HEK293 (cell line): ENCODE results near the gene ZSWIM6.

Experiments
- CTCF ChIA-PET: fragments of 350-600 bp; formaldehyde crosslinking; extraction: SDS; loops from one replicate; lab custom pipeline; 2021; ENCODE audit warnings: antibody characterized with exemption; lab: Yijun Ruan, JAX
- POLR2A ChIA-PET: fragments of 300-600 bp; formaldehyde crosslinking; extraction: SDS; loops from one replicate; lab custom pipeline; 2020; ENCODE audit warnings: antibody characterized with exemption, inconsistent platforms; lab: Yijun Ruan, JAX
- H3K27ac ChIP-seq: fragments of 200-500 bp; sonication (Bioruptor generic); 2 replicates; pipeline ENCODE4 v1.5.1; 2014; ENCODE audit warnings: low read depth, low read length, control low read depth, inconsistent platforms; ENCODE audit errors: extremely low read depth
- H3K36me3 ChIP-seq, 2 experiments: fragments of 200-500 bp in 1 of 2; sonication (Bioruptor generic) in 1 of 2; 1 replicate in 1 of 2; 2 replicates in 1 of 2; pipeline ENCODE4 v1.5.1; 2014 to 2017; ENCODE audit warnings: inconsistent platforms in 2 of 2, low read length in 2 of 2; ENCODE audit not compliant: control insufficient read depth in 2 of 2, insufficient read depth in 1 of 2
- H3K4me1 ChIP-seq: fragments of 200-500 bp; sonication (Bioruptor generic); 2 replicates; pipeline ENCODE4 v1.5.1; 2014; ENCODE audit warnings: mild to moderate bottlenecking, low read length, inconsistent platforms; ENCODE audit not compliant: control insufficient read depth, insufficient read depth
- H3K4me3 ChIP-seq: 2 replicates; pipeline ENCODE4 v1.5.1; 2011; ENCODE audit warnings: low read depth, mild to moderate bottlenecking, control low read depth, low read length, moderate library complexity
- H3K9me3 ChIP-seq: fragments of 200-500 bp; sonication (Bioruptor generic); 2 replicates; pipeline ENCODE4 v1.5.1; 2014; ENCODE audit warnings: low read depth, low read length, inconsistent platforms; ENCODE audit not compliant: control insufficient read depth, insufficient read depth
- KLF9 ChIP-seq: fragments of 450-650 bp; formaldehyde crosslinking; IDR thresholded peaks from 2 replicates; pipeline ENCODE4 v1.5.1; 2016; ENCODE audit warnings: missing biosample characterization, missing genetic modification characterization, low read depth
- SP2 ChIP-seq: fragments of 450-650 bp; formaldehyde crosslinking; IDR thresholded peaks from 2 replicates; pipeline ENCODE4 v1.5.1; 2016; ENCODE audit warnings: missing biosample characterization, missing genetic modification characterization
- ZBTB17 ChIP-seq: fragments of 450-650 bp; formaldehyde crosslinking; IDR thresholded peaks from 2 replicates; pipeline ENCODE4 v1.5.1; 2016; ENCODE audit warnings: missing biosample characterization, missing genetic modification characterization
- ZNF10 ChIP-seq: fragments of 450-650 bp; formaldehyde crosslinking; IDR thresholded peaks from 2 replicates; pipeline ENCODE4 v1.5.1; 2017; ENCODE audit warnings: missing biosample characterization, missing genetic modification characterization
- ZNF23 ChIP-seq: fragments of 450-650 bp; formaldehyde crosslinking; IDR thresholded peaks from 2 replicates; pipeline ENCODE4 v1.5.1; 2016; ENCODE audit warnings: missing biosample characterization, missing genetic modification characterization, borderline replicate concordance
- ZNF302 ChIP-seq: fragments of 450-650 bp; formaldehyde crosslinking; IDR thresholded peaks from 2 replicates; pipeline ENCODE4 v1.5.1; 2016; ENCODE audit warnings: missing biosample characterization, missing genetic modification characterization, low read depth
- ZNF311 ChIP-seq: fragments of 450-650 bp; formaldehyde crosslinking; IDR thresholded peaks from 2 replicates; pipeline ENCODE4 v1.5.1; 2017; ENCODE audit warnings: missing biosample characterization, missing genetic modification characterization, borderline replicate concordance
- ZNF433 ChIP-seq: fragments of 450-650 bp; formaldehyde crosslinking; IDR thresholded peaks from 2 replicates; pipeline ENCODE4 v1.5.1; 2016; ENCODE audit warnings: missing biosample characterization, missing genetic modification characterization, low read depth
- ZNF501 ChIP-seq: fragments of 450-650 bp; formaldehyde crosslinking; IDR thresholded peaks from 2 replicates; pipeline ENCODE4 v1.5.1; 2016; ENCODE audit warnings: missing biosample characterization, missing genetic modification characterization
- ZNF692 ChIP-seq: fragments of 450-650 bp; formaldehyde crosslinking; IDR thresholded peaks from 2 replicates; pipeline ENCODE4 v1.5.1; 2016; ENCODE audit warnings: missing biosample characterization, missing genetic modification characterization
- ZNF777 ChIP-seq: fragments of 450-650 bp; formaldehyde crosslinking; IDR thresholded peaks from 2 replicates; pipeline ENCODE4 v1.5.1; 2017; ENCODE audit warnings: missing biosample characterization, missing genetic modification characterization, borderline replicate concordance
- ZNF837 ChIP-seq: fragments of 450-650 bp; formaldehyde crosslinking; IDR thresholded peaks from 2 replicates; pipeline ENCODE4 v1.5.1; 2016; ENCODE audit warnings: missing biosample characterization, missing genetic modification characterization
- ZSCAN4 ChIP-seq: fragments of 450-650 bp; formaldehyde crosslinking; IDR thresholded peaks from 2 replicates; pipeline ENCODE4 v1.5.1; 2017; ENCODE audit warnings: missing biosample characterization, missing genetic modification characterization
- ZXDB ChIP-seq: fragments of 450-650 bp; formaldehyde crosslinking; IDR thresholded peaks from 2 replicates; pipeline ENCODE4 v1.5.1; 2016; ENCODE audit warnings: missing biosample characterization, missing genetic modification characterization
- TF ChIP-seq, protein P1 (sequence below): fragments of 450-650 bp; formaldehyde crosslinking; IDR thresholded peaks from 2 replicates; pipeline ENCODE4 v1.5.0; 2017; ENCODE audit warnings: missing biosample characterization, missing genetic modification characterization, borderline replicate concordance
- TF ChIP-seq, protein P2 (sequence below): fragments of 450-650 bp; formaldehyde crosslinking; IDR thresholded peaks from 2 replicates; pipeline ENCODE4 v1.5.1; 2016; ENCODE audit warnings: missing biosample characterization, missing genetic modification characterization
- TF ChIP-seq, protein P3 (sequence below): fragments of 450-650 bp; formaldehyde crosslinking; IDR thresholded peaks from 2 replicates; pipeline ENCODE4 v1.5.1; 2017; ENCODE audit warnings: missing biosample characterization, missing genetic modification characterization
- TF ChIP-seq, protein P4 (sequence below): fragments of 450-650 bp; formaldehyde crosslinking; IDR thresholded peaks from 2 replicates; pipeline ENCODE4 v1.5.1; 2016; ENCODE audit warnings: missing biosample characterization, missing genetic modification characterization

The ZSWIM6 gene

DNA sequence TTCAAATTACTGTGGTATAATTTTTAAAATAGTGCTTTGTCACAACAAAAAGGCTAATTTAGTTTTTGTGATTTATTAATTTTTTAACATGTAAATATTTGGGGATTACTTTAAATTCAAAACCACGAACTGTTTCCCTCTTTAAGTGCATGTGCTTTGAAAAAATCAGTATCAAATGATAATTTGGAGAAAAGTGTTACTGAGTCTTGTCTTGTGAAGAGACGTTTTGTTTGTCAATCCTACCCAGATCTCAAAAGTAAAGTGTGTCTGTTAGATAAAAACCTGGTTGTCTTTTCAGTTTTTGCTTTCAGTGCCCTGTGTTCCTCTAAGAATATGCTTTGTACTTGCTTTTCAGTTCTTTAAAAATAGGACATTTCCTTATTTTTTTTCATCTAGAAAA is 7.7 kb downstream of the ZSWIM6 start:
- CTCF ChIA-PET, result interaction anchor here (0.6 kb wide), 1 partner anchor 378 kb away, joined by 5 read pairs; no protein-coding TSS in a partner anchor

More for the DNA sequence above, 7.7 kb downstream of the ZSWIM6 start:
- no peak overlapping the region for H3K4me3 ChIP-seq
- no peak overlapping the region for H3K27ac ChIP-seq
- POLR2A ChIA-PET, result interaction anchor here (1.3 kb wide), 1 partner anchor 8 kb away, joined by 7 read pairs; no protein-coding TSS in a partner anchor
- no peak for TF ChIP-seq ZNF302 (tag by site-specific recombination)
- no peak for TF ChIP-seq KLF9 (tag by site-specific recombination)
- no peak for TF ChIP-seq ZSCAN4
- TF ChIP-seq ZNF311, result no peak
- no peak for TF ChIP-seq SP2 (tag by site-specific recombination)
- no peak for TF ChIP-seq ZNF10 (tag by site-specific recombination)
- no peak for TF ChIP-seq ZNF777 (tag by site-specific recombination)
- TF ChIP-seq, protein P1, sequence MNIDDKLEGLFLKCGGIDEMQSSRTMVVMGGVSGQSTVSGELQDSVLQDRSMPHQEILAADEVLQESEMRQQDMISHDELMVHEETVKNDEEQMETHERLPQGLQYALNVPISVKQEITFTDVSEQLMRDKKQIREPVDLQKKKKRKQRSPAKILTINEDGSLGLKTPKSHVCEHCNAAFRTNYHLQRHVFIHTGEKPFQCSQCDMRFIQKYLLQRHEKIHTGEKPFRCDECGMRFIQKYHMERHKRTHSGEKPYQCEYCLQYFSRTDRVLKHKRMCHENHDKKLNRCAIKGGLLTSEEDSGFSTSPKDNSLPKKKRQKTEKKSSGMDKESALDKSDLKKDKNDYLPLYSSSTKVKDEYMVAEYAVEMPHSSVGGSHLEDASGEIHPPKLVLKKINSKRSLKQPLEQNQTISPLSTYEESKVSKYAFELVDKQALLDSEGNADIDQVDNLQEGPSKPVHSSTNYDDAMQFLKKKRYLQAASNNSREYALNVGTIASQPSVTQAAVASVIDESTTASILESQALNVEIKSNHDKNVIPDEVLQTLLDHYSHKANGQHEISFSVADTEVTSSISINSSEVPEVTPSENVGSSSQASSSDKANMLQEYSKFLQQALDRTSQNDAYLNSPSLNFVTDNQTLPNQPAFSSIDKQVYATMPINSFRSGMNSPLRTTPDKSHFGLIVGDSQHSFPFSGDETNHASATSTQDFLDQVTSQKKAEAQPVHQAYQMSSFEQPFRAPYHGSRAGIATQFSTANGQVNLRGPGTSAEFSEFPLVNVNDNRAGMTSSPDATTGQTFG, result no peak
- TF ChIP-seq ZBTB17 (tag by site-specific recombination), result no peak
- TF ChIP-seq, protein P2, sequence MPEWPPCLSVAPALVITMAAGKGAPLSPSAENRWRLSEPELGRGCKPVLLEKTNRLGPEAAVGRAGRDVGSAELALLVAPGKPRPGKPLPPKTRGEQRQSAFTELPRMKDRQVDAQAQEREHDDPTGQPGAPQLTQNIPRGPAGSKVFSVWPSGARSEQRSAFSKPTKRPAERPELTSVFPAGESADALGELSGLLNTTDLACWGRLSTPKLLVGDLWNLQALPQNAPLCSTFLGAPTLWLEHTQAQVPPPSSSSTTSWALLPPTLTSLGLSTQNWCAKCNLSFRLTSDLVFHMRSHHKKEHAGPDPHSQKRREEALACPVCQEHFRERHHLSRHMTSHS (tag by site-specific recombination), result no peak
- TF ChIP-seq ZNF692 (tag by site-specific recombination), result no peak
- no peak for TF ChIP-seq ZNF23 (tag by site-specific recombination)
- TF ChIP-seq, protein P3, sequence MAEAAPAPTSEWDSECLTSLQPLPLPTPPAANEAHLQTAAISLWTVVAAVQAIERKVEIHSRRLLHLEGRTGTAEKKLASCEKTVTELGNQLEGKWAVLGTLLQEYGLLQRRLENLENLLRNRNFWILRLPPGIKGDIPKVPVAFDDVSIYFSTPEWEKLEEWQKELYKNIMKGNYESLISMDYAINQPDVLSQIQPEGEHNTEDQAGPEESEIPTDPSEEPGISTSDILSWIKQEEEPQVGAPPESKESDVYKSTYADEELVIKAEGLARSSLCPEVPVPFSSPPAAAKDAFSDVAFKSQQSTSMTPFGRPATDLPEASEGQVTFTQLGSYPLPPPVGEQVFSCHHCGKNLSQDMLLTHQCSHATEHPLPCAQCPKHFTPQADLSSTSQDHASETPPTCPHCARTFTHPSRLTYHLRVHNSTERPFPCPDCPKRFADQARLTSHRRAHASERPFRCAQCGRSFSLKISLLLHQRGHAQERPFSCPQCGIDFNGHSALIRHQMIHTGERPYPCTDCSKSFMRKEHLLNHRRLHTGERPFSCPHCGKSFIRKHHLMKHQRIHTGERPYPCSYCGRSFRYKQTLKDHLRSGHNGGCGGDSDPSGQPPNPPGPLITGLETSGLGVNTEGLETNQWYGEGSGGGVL (tag by site-specific recombination), result no peak
- no peak for TF ChIP-seq ZNF433
- TF ChIP-seq, protein P4, sequence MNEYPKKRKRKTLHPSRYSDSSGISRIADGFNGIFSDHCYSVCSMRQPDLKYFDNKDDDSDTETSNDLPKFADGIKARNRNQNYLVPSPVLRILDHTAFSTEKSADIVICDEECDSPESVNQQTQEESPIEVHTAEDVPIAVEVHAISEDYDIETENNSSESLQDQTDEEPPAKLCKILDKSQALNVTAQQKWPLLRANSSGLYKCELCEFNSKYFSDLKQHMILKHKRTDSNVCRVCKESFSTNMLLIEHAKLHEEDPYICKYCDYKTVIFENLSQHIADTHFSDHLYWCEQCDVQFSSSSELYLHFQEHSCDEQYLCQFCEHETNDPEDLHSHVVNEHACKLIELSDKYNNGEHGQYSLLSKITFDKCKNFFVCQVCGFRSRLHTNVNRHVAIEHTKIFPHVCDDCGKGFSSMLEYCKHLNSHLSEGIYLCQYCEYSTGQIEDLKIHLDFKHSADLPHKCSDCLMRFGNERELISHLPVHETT (tag by site-specific recombination), result no peak
- TF ChIP-seq ZNF501 (tag by site-specific recombination), result no peak
- no peak for TF ChIP-seq ZXDB (tag by site-specific recombination)
- TF ChIP-seq ZNF837 (tag by site-specific recombination), result no peak
- no peaks in the 10 kb centered on the region; the same call in 1 of the 2 replicates for H3K9me3 ChIP-seq
- H3K4me1 ChIP-seq, result peaks cover 20% of the 10 kb centered on the region
- no peaks in the 10 kb centered on the region; a peak in 1 of 3 replicates for H3K36me3 ChIP-seq
